Cardiac fibroblast (primary cell): Measurements from ENCODE around the gene CCDC91.
A peak's percentile ranks its signal among the peaks of the same experiment; 100 is the strongest.

Experiments
- DNase-seq, 2 donors: peaks; one replicate each; pipeline versions ENCODE4 v3.0.0 to v3.0.0-alpha.2; 2010; ENCODE audit warnings: low read depth in 2 of 2
- H3K4me3 ChIP-seq, 2 donors: replicated peaks in 1 of 2; 1 replicate in 1 of 2; 2 replicates in 1 of 2; pipeline ENCODE4 v1.5.1; 2011; ENCODE audit warnings: low read depth in 2 of 2, low read length in 2 of 2, mild to moderate bottlenecking in 2 of 2, moderate library complexity in 1 of 2
- TF ChIP-seq, protein P1 (sequence below): IDR thresholded peaks from one replicate; pipeline ENCODE4 v1.5.1; 2011; ENCODE audit warnings: low read depth, mild to moderate bottlenecking, low read length, inconsistent platforms

The CCDC91 gene

DNA sequence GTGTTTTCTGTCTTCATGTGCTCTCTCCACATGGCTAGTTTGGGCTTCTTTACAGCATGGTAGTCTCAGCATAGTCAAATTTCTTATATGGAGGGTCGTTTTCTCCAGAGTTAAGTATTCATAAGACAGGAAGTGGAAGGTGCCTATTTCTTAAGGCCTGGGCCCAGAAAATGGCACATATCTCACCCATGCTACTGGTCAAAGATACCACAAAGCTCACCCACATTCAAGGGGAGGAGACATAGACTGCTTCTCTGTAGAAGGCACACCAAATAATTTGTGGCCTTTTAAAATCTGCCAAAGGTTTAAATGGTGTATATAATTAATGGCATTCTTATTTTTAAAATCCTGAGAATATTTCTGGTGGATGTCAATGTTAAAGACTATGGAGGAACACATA lies 44.8 kb downstream of the CCDC91 start:
- TF ChIP-seq, protein P1, sequence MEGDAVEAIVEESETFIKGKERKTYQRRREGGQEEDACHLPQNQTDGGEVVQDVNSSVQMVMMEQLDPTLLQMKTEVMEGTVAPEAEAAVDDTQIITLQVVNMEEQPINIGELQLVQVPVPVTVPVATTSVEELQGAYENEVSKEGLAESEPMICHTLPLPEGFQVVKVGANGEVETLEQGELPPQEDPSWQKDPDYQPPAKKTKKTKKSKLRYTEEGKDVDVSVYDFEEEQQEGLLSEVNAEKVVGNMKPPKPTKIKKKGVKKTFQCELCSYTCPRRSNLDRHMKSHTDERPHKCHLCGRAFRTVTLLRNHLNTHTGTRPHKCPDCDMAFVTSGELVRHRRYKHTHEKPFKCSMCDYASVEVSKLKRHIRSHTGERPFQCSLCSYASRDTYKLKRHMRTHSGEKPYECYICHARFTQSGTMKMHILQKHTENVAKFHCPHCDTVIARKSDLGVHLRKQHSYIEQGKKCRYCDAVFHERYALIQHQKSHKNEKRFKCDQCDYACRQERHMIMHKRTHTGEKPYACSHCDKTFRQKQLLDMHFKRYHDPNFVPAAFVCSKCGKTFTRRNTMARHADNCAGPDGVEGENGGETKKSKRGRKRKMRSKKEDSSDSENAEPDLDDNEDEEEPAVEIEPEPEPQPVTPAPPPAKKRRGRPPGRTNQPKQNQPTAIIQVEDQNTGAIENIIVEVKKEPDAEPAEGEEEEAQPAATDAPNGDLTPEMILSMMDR = no peak

DNA sequence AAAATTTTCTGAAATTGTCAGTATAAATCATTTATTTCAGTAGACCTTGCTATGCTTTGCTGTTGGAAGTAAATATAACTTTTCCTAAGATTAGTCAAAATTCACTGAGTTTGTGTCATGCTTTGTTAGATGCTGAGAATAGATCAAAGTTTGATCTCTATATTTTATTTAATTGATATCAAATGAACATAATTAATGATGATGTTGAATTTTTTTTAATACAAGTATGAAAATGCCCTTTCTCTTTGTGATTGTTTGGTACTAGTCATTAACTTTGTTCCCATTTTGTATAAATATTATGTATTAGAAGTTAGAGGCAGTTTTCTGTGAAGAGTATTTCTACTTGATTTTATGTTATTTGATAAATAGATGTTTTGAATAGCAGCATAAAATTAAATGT lies 45.7 kb downstream of the CCDC91 start:
- TF ChIP-seq, protein P1 = no peak
- no peak for DNase-seq
- no peak overlapping the region for H3K4me3 ChIP-seq

More for the DNA sequence above, 44.8 kb downstream of the CCDC91 start:
- DNase-seq = no peak
- no peak overlapping the region for H3K4me3 ChIP-seq

DNA sequence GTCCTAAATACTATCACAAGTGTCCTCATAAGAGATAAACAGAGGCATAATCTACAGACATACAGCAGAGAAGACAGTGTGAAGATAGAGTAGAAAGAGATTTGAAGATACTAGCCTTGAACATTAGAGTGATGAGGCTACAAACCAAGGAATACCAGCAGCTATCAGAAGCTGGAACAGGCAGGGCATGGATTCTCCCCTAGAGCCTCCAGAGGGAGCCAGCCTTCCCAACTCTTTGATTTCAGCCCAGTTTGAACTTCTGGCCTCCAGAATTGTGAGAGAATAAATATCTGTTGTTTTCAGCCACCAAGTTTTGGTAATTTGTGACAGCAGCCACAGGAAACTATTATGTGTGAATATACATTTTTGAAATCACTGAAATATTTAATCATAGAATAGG lies 47.2 kb downstream of the CCDC91 start:
- no peak overlapping the region for H3K4me3 ChIP-seq
- peak in 1 of 2 donors; percentile 24 for DNase-seq
- TF ChIP-seq, protein P1 = peak; percentile 47

DNA sequence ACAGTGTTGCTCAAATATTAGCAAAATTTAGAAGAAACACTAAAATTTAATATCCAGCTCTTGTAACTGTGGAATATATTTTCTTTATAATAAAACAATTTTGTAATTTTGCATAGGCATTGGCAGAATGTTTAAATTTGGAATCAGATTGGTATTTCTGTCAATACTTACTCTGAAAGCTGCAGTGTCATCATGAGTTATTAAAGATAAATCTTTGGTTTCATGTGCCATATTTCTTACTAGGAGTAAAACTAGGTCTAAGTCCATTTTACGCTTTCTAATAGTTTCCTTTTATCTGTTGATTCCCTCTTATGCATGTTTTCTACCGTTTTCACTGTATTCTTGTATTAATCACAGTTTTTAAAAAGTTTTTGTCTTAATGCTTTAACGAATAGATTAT lies 49.7 kb downstream of the CCDC91 start:
- no peak overlapping the region for H3K4me3 ChIP-seq
- DNase-seq = no peak
- TF ChIP-seq, protein P1 = no peak

DNA sequence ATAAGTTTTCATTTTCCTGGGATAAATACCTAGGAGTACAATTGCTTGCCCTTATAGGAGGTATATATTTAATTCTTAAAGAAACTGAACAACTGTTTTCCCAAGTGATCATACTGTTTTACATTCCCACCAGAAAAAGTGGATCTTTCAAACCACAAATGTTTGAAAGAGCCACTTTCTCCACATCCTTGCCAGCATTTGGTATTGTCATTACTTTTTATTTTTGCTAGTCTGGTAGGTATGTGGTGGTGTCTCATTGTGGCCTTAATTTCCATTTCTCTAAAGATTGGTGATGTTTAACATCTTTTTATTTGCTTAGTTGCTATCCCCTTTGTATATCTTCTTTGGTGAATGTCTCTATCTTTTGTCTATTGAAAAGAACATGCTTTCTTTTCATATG lies 50.6 kb downstream of the CCDC91 start:
- no peak overlapping the region for H3K4me3 ChIP-seq
- TF ChIP-seq, protein P1 = no peak
- DNase-seq = no peak

DNA sequence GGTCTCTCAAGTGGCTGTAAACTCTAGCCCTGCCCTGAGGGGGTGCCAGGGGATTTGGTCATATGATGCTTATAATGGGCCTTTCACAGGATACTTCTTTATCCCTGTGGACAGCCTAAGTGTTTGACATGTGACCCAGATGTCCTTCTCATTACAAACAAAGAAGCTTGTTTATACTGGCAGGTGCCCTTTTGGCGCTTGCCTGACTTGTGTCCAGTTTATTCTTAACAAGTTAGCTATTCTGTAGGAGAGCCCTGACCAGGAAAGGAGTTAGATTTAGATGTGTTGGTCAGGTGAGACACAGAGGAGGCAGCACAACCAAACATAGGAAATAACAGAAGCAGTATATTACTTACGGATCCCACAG lies 51.9 kb downstream of the CCDC91 start:
- no peak for DNase-seq
- H3K4me3 ChIP-seq = no peak overlapping the region
- TF ChIP-seq, protein P1 = no peak

DNA sequence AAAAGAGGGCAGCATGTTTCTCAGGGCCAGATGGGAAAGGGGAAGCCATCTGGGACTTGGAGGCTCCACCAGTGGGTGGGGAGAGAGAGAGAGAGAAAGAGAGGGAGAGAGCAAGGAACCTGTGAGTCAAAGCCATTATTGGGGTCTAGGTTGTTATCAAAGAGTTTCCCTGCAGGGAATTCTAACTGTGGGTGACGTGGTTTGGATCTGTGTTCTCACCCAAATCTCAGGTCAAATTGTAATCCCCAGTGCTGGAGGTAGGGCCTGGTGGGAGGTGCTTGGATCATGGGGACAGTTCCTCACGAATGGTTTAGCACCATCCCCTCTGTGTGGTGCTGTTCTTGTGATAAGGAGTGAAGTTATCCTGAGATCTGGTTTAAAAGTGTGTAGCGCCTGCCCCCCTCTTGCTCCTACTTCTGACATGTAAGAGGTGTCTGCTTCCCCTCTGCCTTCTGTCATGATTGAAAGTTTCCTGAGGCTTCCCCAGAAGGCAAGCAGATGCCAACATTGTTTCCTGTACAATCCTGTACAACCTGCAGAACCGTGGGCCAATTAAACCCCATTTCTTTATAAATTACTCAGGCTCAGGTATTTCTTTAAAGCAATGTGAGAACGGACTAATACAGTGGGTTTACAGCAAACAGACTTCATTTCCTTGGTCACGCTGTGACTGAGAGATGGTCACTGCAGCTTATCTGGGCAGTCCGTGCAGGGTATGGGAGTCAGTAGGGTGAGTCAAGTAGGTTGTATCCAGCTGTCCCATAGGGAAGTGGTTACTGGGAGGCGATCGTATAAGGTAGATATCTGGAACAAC lies 52.4 kb downstream of the CCDC91 start:
- TF ChIP-seq, protein P1 = no peak
- H3K4me3 ChIP-seq = no peak overlapping the region
- DNase-seq = peak; percentile 25 to 75
